GM21381 (cell line): ENCODE measurements around the gene HNRNPF.
"Not testable (repeated sequence)": the region's sequence is repeated elsewhere in the genome, so short reads cannot be mapped to it uniquely, and the experiment has no call there.

ENCODE experiments used
- ATAC-seq: cut with Tn5 transposase; IDR thresholded peaks from one replicate; pipeline ENCODE4 v1.9.1; 2021; ENCODE audit warnings: mild to moderate bottlenecking, moderate library complexity; ENCODE audit not compliant: unreplicated experiment

HNRNPF gene

GRCh38 chr10:43352951-43353350 is 56.0 kb downstream of the HNRNPF start:
- ATAC-seq, result no peak

- ATAC-seq, result no peak
Measured at GRCh38 chr10:43351301-43351700, 57.7 kb downstream of the HNRNPF start.

GRCh38 chr10:43350686-43351085 is 58.3 kb downstream of the HNRNPF start:
- no peak for ATAC-seq

- no peak for ATAC-seq
Measured at GRCh38 chr10:43350156-43350555, 58.8 kb downstream of the HNRNPF start.

- peak; percentile 98 for ATAC-seq
Measured at GRCh38 chr10:43348511-43349312, 60.3 kb downstream of the HNRNPF start.

DNA sequence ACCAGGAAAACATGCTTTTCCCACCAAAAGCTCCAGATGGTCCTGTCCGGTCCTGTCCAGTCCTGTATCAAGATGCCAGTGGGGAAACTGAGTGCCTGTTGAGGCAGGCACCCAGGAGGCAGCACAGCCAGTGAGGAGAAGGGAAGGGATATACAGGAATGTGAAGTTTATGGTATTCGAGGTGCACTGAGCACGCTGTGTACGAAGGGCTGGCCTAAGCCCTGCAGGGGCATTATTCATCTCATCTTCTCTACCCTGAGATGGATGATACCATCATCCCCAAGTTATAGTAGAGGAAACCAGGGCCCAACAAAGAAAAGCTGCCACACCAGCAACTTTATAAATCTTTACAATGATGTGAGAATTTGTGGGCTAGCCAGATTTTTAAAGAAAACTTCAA is 61.0 kb downstream of the HNRNPF start:
- no peak for ATAC-seq

DNA sequence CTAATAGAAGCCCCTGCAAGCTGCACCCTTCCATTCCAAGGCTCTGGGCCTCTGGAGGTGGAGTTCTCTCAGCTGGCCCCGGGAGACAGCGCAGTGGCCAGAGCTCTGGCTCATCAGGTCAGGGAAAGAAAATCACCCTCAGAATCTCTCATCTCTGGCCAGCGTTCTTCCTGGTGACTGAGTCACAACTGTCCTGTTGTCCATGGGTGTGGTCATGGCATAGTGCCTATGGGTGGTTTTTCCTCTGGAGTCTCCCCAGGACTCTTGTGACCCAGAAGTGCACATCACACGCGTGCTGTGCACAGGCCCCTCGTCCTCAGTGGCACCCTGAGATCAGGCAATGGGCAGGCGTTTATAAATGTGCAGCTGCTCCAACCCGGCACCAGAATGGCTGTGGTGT is 64.9 kb downstream of the HNRNPF start:
- no peak for ATAC-seq

- ATAC-seq, result no peak
Measured at GRCh38 chr10:43343126-43343525, 65.9 kb downstream of the HNRNPF start.

GRCh38 chr10:43342279-43343125 is 66.5 kb downstream of the HNRNPF start:
- no peak for ATAC-seq

DNA sequence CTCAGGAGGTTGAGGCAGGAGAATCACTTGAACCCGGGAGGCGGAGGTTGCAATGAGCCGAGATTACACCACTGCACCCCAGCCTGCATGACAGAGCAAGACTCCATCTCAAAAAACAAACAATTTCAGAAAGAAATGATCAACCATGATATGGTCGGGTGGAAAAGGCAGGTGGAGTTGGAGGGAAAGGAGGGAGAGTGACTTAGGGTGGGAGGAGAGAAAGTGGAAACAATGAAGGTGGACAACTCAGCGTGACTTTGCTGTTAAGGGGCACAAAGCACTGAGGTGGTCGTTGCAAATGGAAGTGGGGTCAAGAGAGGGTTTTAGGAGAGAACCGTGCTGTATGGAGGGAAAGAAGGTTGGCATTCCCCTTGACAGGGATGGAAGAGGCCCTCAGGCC is 67.5 kb downstream of the HNRNPF start:
- no peak for ATAC-seq

DNA sequence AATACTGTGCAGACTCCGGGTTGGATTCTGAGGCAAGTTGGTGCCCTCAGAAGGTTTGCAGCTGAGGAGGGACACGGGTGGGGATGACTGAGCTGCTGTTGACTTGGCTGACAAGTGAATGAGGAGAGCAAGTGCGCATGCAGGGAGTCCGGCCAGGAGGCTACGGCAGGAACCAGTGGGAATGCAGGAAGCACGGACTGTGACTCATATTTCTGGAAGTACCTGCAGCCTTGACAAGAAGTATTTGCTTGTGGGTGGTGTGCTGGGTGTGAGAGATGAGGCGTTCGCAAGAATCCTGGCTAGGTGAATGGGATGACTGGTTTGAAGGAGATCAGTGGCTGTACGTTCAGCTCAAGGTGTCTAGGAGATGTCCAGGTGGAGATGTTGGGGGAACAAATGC is 68.4 kb downstream of the HNRNPF start:
- no peak for ATAC-seq

GRCh38 chr10:43340101-43340500 is 68.9 kb downstream of the HNRNPF start:
- no peak for ATAC-seq

GRCh38 chr10:43339136-43339535 is 69.8 kb downstream of the HNRNPF start:
- ATAC-seq, result no peak

DNA sequence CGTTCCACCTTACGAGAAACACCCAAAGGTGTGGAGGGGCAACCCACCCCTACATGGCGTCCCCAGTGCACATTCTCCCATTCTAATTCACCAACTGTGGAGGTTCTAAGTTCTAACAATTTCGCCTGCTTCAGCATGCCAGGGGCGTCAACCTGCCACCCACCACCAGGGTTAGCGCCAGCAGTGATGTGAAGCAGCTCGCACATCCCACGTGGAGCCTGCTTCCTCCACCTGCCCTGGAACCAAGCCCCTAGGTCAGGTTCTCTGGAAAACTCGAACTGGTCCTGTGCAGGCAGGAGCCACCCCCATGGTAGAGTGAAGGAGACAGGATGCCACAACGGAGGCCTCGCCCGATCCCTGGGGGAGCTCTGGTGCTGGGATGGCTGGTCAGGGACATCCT is 70.9 kb downstream of the HNRNPF start:
- no peak for ATAC-seq

DNA sequence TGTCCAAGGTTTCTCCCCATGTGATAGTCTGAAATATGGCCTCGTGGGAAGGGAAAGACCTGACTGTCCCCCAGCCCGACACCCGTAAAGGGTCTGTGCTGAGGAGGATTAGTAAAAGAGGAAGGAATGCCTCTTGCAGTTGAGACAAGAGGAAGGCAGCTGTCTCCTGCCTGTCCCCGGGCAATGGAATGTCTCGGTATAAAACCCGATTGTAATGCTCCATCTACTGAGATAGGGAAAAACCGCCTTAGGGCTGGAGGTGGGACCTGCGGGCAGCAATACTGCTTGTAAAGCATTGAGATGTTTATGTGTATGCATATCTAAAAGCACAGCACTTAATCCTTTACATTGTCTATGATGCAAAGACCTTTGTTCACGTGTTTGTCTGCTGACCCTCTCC is 71.5 kb downstream of the HNRNPF start:
- not testable (repeated sequence) for ATAC-seq

DNA sequence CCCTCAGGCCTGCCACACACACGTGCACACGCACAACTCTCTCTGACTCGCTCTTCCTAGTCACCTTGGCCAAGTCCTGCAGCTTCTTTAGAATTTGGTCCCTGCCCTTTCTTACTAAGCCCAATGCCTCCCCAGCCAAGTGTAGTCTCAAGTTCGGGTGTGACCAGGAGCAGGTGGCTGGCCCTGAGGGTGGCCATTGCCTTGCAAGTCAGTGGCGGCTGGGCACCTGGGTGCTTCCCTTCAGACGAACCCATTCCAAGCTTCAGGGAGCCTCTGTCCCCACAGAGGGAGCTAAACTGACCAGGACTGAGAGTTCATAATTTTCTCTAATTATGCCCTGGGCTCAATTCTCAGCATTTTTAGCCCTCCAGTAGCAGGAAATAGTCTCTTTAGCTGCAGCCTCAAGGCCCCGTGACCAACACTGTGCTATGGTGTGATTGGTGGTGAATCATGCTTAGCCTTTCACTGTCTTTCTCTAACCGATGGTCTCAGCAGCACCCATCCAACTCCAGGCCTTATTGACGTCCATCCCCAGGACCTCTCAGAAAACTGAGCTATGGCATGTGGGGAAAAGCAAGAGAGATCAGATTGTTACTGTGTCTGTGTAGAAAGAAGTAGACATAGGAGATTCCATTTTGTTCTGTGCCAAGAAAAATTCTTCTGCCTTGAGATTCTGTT is 72.2 kb downstream of the HNRNPF start:
- ATAC-seq, result no peak

DNA sequence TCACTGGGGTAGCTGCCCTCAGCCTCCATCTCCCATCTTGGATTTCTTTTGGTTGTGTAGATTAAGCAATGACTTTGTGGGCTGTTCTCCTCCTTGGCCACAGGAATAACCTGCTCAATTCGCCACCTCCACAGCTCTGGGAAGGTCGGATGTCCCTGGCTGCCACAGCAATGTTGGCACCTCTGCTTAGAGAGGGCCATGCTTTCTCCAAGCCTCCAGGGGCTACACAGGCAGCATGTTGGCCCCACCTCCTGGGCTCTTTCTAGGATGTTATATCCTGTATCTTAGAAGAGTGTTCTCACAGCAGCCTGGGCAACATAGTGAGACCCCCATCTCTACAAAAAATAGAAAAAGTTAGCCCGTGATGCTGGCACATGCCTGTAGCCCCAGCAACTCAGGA is 72.9 kb downstream of the HNRNPF start:
- ATAC-seq, result no peak
